Liver (tissue), 9 donors: ENCODE measurements around the gene CHST4. TPM values are rescaled to one million over a fixed set of nuclear protein-coding genes. Genes with fewer than 3 reads are reported as not detected.
A peak's percentile ranks its signal among the peaks of the same experiment; 100 is the strongest.

Experiments
- DNase-seq: peaks from one replicate; pipeline ENCODE4 v3.0.0-alpha.2; 2017; ENCODE audit warnings: low spot score
- H3K27ac ChIP-seq, 2 donors: one replicate each; pipeline ENCODE4 v1.7.0; 2013; ENCODE audit warnings: inconsistent platforms in 2 of 2, low read length in 2 of 2, control low read depth in 1 of 2, low read depth in 1 of 2, mild to moderate bottlenecking in 1 of 2
- H3K27me3 ChIP-seq, 4 donors: one replicate each; pipeline versions ENCODE4 v1.6.1 to v1.7.0; 2013; ENCODE audit warnings: low read length in 3 of 4, inconsistent platforms in 1 of 4, mild to moderate bottlenecking in 1 of 4, moderate library complexity in 1 of 4; ENCODE audit not compliant: control insufficient read depth in 4 of 4, insufficient read depth in 4 of 4
- H3K36me3 ChIP-seq, 4 donors: one replicate each; pipeline versions ENCODE4 v1.6.1 to v1.7.0; 2013; ENCODE audit warnings: low read length in 3 of 4, mild to moderate bottlenecking in 3 of 4, low read depth in 1 of 4, moderate library complexity in 1 of 4; ENCODE audit not compliant: control insufficient read depth in 4 of 4, insufficient read depth in 3 of 4
- H3K4me1 ChIP-seq, 4 donors: one replicate each; pipeline versions ENCODE4 v1.6.1 to v1.7.0; 2013; ENCODE audit warnings: low read length in 3 of 4, mild to moderate bottlenecking in 3 of 4, moderate library complexity in 1 of 4; ENCODE audit not compliant: control insufficient read depth in 4 of 4, insufficient read depth in 4 of 4
- H3K4me3 ChIP-seq, 3 donors: one replicate each; pipeline versions ENCODE4 v1.6.1 to v1.7.0; 2013; ENCODE audit warnings: low read length in 3 of 3, control low read depth in 1 of 3, low read depth in 1 of 3, mild to moderate bottlenecking in 1 of 3
- H3K9ac ChIP-seq, 2 donors: one replicate each; pipeline ENCODE4 v1.7.0; 2013; ENCODE audit warnings: low read length in 2 of 2, mild to moderate bottlenecking in 2 of 2, moderate library complexity in 2 of 2, control low read depth in 1 of 2, low read depth in 1 of 2
- H3K9me3 ChIP-seq, 4 donors: one replicate each; pipeline versions ENCODE4 v1.6.1 to v1.7.0; 2013; ENCODE audit warnings: low read length in 3 of 4; ENCODE audit not compliant: control insufficient read depth in 4 of 4
- CTCF ChIP-seq: fragments of 150-350 bp; IDR thresholded peaks from 2 replicates; pipeline ENCODE4 v1.5.1; 2017; ENCODE audit warnings: improper control_type of control experiment, low read depth, low read length; ENCODE audit not compliant: missing input control
- EGR1 ChIP-seq, 2 donors: IDR thresholded peaks; 2 replicates each; pipeline ENCODE4 v1.6.1; 2016 to 2018; ENCODE audit warnings: antibody characterized with exemption in 2 of 2, low read depth in 2 of 2
- FOXA1 ChIP-seq: IDR thresholded peaks from 2 replicates; pipeline ENCODE4 v1.6.1; 2016; ENCODE audit warnings: antibody characterized with exemption
- FOXA2 ChIP-seq: IDR thresholded peaks from 2 replicates; pipeline ENCODE4 v1.6.1; 2016; ENCODE audit warnings: antibody characterized with exemption
- HNF4A ChIP-seq, 2 donors: conservative IDR thresholded peaks; 2 replicates each; pipeline ENCODE4 v1.6.1; 2016; ENCODE audit warnings: antibody characterized with exemption in 2 of 2, mild to moderate bottlenecking in 2 of 2
- HNF4G ChIP-seq: IDR thresholded peaks from 2 replicates; pipeline ENCODE4 v1.6.1; 2016; ENCODE audit warnings: antibody characterized with exemption
- JUND ChIP-seq, 2 donors: IDR thresholded peaks; 2 replicates each; pipeline ENCODE4 v1.6.1; 2016; ENCODE audit warnings: antibody characterized with exemption in 2 of 2
- MAX ChIP-seq: IDR thresholded peaks from 2 replicates; pipeline ENCODE4 v1.6.1; 2016; ENCODE audit warnings: antibody characterized with exemption
- NR2F2 ChIP-seq: IDR thresholded peaks from 2 replicates; pipeline ENCODE4 v1.6.1; 2016; ENCODE audit warnings: antibody characterized with exemption
- RAD21 ChIP-seq, 2 donors: IDR thresholded peaks; 2 replicates each; pipeline ENCODE4 v1.6.1; 2016; ENCODE audit warnings: antibody characterized with exemption in 2 of 2, mild to moderate bottlenecking in 2 of 2
- REST ChIP-seq: IDR thresholded peaks from 2 replicates; pipeline ENCODE4 v1.6.1; 2016; ENCODE audit warnings: antibody characterized with exemption, mild to moderate bottlenecking
- RXRA ChIP-seq, 2 donors: IDR thresholded peaks; 2 replicates each; pipeline ENCODE4 v1.6.1; 2017 to 2018; ENCODE audit warnings: antibody characterized with exemption in 2 of 2, mild to moderate bottlenecking in 1 of 2
- SP1 ChIP-seq: IDR thresholded peaks from 2 replicates; pipeline ENCODE4 v1.6.1; 2018; ENCODE audit warnings: antibody characterized with exemption, mild to moderate bottlenecking
- TAF1 ChIP-seq: conservative IDR thresholded peaks from 2 replicates; pipeline ENCODE4 v1.6.1; 2016; ENCODE audit warnings: antibody characterized with exemption, mild to moderate bottlenecking
- YY1 ChIP-seq: IDR thresholded peaks from 2 replicates; pipeline ENCODE4 v1.6.1; 2016; ENCODE audit warnings: antibody characterized with exemption, mild to moderate bottlenecking
- ZBTB33 ChIP-seq: IDR thresholded peaks from 2 replicates; pipeline ENCODE4 v1.6.1; 2016; ENCODE audit warnings: antibody characterized with exemption
- WGBS: extraction: QIAGEN DNeasy Blood & Tissue Kit; methylation state at CpG from one replicate; pipeline ENCODE4 v1.1.7; 2013; 5-methylcytosine and 5-hydroxymethylcytosine counted together
- polyA plus RNA-seq, 2 donors: library from polyadenylated mRNA; stranded (reverse) in 1 of 2; unstranded in 1 of 2; fragments of 200-250 nt in 1 of 2; fragments of >200 nt in 1 of 2; fragmentation: Nextera tagmentation in 1 of 2; extraction: Ambion mirVana in 1 of 2; gene quantifications; one replicate each; pipeline versions ENCODE4 v1.2.1 to v1.2.3, GENCODE V29; 2013 to 2015
- total RNA-seq, 2 donors: library from RNA; depleted of rRNA; stranded (reverse); fragments of >200 nt; gene quantifications; one replicate each; pipeline ENCODE4 v1.2.3, GENCODE V29; 2014
- TF ChIP-seq, protein P1 (sequence below): IDR thresholded peaks from 2 replicates; pipeline ENCODE4 v1.6.1; 2016; ENCODE audit warnings: antibody characterized with exemption
- donor health status: healthy.
- donor health status: healthy.
- donor health status: healthy.
- donor health status: healthy.
- donor health status: healthy.

The CHST4 gene
- total and polyA plus RNA-seq, 4 donors = 0.09 to 14.3 (median 7.1) TPM

DNA sequence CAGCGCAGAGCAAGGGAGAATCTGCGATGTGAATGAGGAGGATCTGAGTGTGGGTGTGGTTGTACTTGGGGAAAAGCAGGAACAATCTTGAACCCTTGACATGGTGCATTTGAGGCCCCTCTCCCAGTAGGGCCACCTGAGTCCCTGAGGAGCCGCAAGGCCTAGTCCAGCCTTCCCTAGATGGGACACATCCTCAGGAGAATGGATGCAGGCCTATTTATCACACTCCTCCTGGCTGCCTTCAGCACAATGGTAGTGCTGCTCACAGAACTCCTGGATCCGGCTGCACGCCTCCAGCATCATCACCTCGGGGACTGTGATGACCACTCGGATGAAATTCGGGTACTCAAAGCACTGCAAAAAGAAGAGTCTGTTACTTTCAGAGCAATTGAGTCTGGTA is 41.7 kb downstream of the CHST4 start:
- no peak for DNase-seq
- Histone ChIP-seq H3K9ac (peak overlapping the region in 1 of 2 donors; percentile 32), H3K27ac (peak overlapping the region; percentile 54 to 95), H3K4me3 (no peak overlapping the region), H3K4me1 (peaks cover 0 to 64% (median 30%) of the 10 kb centered on the region in 4 donors), H3K9me3 (no peaks in the 10 kb centered on the region), H3K27me3 (no peaks in the 10 kb centered on the region), H3K36me3 (peaks cover 0 to 40% (median 15%) of the 10 kb centered on the region in 4 donors)
- WGBS = 91% methylated on average over 8 of the region's 8 CpGs
- TF ChIP-seq HNF4G (no peak), TAF1 (no peak), RXRA (IDR thresholded peaks at IDR 0.05) (no peak), SP1 (no peak), FOXA1 (no peak), FOXA2 (no peak), CTCF (no peak)

- Histone ChIP-seq H3K4me3 (no peak overlapping the region), H3K9ac (peak overlapping the region in 1 of 2 donors; percentile 36), H3K27ac (peak overlapping the region; percentile 54 to 95), H3K27me3 (no peaks in the 10 kb centered on the region), H3K36me3 (peaks cover 0 to 40% (median 15%) of the 10 kb centered on the region in 4 donors), H3K9me3 (no peaks in the 10 kb centered on the region), H3K4me1 (peaks cover 0 to 67% (median 32%) of the 10 kb centered on the region in 4 donors)
- TF ChIP-seq NR2F2 (no peak), FOXA1 (no peak), RAD21 (IDR thresholded peaks at IDR 0.05) (no peak), JUND (IDR thresholded peaks at IDR 0.05) (peak in 1 of 2 donors; percentile 18), HNF4G (no peak), RXRA (IDR thresholded peaks at IDR 0.05) (peak in 1 of 2 donors; percentile 13)
- DNase-seq = no peak
- WGBS = 17% methylated on average over 4 of the region's 4 CpGs
Measured at GRCh38 chr16:71568551-71568950, 42.3 kb downstream of the CHST4 start.

DNA sequence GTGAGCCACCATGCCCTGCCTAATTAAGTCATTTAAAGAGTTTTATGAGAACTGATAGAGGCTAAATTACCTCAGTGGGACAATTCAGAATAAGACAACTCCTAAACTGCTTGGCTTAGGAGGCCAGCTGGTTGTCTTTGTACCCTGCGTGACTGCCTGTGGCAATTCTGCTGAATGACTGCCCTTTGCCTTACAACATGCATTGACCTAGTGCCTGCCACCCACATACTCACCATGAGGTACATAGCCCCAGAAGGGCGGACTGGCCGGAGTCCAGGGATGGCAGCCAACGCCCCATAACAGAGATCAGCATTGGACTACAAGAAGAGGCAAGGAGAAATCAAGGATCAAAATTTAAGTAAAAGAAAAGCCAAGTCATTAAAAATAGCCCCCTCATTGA is 43.4 kb downstream of the CHST4 start:
- H3K4me1 ChIP-seq = peaks cover 0 to 67% (median 32%) of the 10 kb centered on the region in 4 donors
- H3K4me3 ChIP-seq = no peak overlapping the region
- DNase-seq = no peak
- peak overlapping the region; percentile 94 to 95 for H3K27ac ChIP-seq
- H3K36me3 ChIP-seq = peaks cover 0 to 40% (median 15%) of the 10 kb centered on the region in 4 donors
- H3K27me3 ChIP-seq = no peaks in the 10 kb centered on the region
- H3K9me3 ChIP-seq = no peaks in the 10 kb centered on the region
- 30% methylated on average over 4 of the region's 4 CpGs for WGBS
- peak overlapping the region in 1 of 2 donors; percentile 36 for H3K9ac ChIP-seq
- TF ChIP-seq ZBTB33 (peak; percentile 59), MAX (peak; percentile 62), CTCF (no peak), HNF4G (no peak), YY1 (peak; percentile 44), JUND (IDR thresholded peaks at IDR 0.05) (peak in 1 of 2 donors; percentile 51), TAF1 (no peak), NR2F2 (no peak), RXRA (IDR thresholded peaks at IDR 0.05) (peak; percentile 91 to 93), FOXA2 (peak; percentile 35), EGR1 (IDR thresholded peaks at IDR 0.05; ENCODE audit: low read depth in 2 of 2) (peak in 1 of 2 donors; percentile 44), REST (peak; percentile 22), RAD21 (IDR thresholded peaks at IDR 0.05) (peak in 1 of 2 donors; percentile 31), FOXA1 (peak; percentile 42), HNF4A (conservative IDR thresholded peaks at IDR 0.05) (peak; percentile 67 to 88), SP1 (peak; percentile 70)
- TF ChIP-seq, protein P1, sequence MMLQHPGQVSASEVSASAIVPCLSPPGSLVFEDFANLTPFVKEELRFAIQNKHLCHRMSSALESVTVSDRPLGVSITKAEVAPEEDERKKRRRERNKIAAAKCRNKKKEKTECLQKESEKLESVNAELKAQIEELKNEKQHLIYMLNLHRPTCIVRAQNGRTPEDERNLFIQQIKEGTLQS = no peak
